Hypothalamus (tissue), 51 donors: ENCODE data around the gene ATP2A3.
"Not testable (repeated sequence)": the region's sequence is repeated elsewhere in the genome, so short reads cannot be mapped to it uniquely, and the experiment has no call there.

Experiments
- DNase-seq, 51 donors: peaks; one replicate each; lab custom pipeline; 2025; lab: John Stamatoyannopoulos, UW

ATP2A3 gene

DNA sequence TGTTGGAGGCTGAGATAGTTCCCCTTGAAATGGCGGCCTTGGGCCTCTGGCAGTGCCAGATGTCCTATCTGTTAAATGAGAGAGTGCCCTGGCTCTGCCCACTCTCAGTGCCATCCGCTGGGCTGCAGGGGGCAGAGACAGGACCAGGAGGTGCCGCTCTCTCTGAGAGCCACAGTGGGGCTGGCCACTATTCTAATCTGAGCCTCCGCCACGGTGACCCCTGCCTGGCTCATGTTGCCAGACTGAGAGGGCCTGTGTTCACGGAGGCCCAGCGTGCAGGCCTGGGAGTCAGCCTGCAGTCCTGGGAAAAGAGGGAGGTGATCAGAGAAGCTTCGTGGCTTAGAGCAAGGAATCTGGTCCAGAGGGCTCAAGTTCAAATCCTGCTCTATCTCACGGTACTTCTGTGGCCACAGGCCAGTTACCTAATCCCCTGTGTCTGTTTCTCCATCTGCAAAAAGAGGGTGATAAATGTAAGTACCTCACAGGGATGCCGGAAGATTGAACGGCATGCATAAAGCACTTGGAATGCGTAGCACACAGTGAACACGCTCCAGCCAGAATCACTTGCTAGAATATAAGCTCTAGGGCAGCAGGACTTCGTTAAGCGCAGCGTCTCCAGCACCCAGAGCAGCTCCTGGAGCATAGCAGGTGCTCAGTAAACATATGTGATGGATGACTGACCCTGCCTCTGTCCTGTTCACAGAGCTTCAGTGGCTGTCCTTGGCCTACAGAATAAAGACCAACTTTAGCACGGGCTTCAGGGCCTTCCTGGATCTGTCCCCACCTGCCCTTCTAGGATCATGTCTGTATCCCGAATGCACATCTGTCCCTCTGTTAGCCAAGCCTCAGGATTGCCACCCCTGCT is 6.3 kb downstream of the ATP2A3 start:
- no peak for DNase-seq

- DNase-seq, result no peak
These were observed 7.3 kb downstream of the ATP2A3 start for GRCh38 chr17:3956983-3957382.

DNA sequence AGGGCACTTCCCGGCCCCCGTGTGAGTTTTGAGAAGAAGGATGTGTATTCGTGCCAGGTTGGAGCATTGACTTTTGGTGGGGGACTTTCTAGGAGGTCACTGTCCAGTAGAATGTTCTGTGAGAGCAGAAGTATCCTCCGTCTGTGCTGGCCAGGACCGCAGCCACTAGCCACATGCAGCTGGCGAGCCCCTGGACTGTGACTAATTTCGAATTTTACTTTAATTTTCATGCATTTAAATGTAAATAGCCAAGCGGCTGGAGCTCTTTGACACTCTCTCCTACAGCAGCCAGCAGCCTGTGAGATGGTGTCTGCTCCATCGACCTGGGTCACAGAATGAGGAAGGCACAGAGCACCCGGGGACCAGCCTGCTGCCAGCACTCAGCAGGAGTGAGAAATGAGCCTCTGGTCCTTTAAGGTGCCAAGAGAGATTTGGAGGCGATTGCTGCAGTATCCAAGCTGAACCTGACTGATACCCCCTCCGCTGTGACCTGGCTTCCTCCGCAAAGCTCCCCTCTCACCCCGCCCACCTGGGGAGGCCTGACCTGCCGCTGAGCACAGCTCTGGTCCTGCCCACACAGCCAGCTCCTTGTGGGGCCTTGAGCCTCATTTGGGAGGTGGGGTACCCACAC is 7.8 kb downstream of the ATP2A3 start:
- no peak for DNase-seq

GRCh38 chr17:3955673-3955988 is 8.6 kb downstream of the ATP2A3 start:
- no peak for DNase-seq

DNA sequence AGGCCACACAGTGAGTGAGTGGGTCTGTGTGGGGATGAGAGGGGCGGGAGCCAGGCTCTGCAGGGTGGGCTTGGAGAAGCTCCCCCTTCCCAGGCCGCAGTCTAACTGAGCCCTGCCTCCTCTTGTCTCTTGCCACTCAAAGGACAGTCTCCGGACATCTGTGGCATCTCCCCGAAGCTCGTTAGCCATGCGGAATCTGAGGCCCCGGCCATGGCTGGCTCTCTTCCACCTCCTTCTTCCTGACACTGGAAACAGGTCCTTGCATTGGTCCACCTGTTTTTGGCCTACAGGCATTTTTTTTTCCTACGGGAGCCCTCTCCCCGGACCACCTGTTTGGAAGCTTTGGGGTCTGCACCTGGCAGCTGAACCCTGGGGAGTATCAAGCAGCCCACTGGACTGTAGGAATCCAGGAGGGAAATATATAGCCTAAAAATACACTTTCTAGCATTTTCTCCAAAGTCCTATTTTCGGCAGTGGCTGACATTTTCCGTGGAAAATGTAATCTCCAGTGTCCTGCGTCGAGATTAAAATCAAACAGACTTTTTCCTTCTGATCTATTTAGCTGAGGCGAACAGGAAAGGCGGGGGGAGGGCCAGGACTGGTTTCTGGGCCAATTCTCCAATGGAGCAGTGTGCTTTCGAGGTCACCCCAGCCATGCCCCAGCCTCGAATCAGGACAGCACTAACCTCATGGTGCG is 9.1 kb downstream of the ATP2A3 start:
- DNase-seq, result no peak

GRCh38 chr17:3954086-3954485 is 10.2 kb downstream of the ATP2A3 start:
- no peak for DNase-seq

DNA sequence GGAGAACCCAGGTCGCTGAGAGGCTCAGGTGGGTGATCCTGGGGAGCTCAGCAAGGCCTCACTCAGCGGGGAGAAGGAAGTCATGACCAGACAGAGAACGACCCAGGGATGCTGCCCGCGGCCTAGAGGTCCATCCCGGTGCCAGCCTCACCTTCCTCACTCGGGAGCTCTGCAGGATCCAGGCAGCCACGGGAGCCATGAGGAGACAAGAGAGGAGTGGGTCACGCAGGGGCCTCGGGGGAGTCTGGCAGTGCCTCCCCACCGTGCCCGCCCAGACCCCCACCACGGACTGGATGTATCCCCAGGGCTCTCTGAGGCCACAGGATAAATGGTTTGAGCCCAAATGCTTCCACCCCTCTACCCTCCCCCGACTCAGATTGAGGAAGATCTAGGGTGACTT is 10.7 kb downstream of the ATP2A3 start:
- no peak for DNase-seq

GRCh38 chr17:3952186-3952585 is 12.1 kb downstream of the ATP2A3 start:
- no peak for DNase-seq

- DNase-seq, result no peak
These were observed 12.8 kb downstream of the ATP2A3 start for GRCh38 chr17:3951420-3951819.

- no peak for DNase-seq
These were observed 13.2 kb downstream of the ATP2A3 start for GRCh38 chr17:3951003-3951402.

DNA sequence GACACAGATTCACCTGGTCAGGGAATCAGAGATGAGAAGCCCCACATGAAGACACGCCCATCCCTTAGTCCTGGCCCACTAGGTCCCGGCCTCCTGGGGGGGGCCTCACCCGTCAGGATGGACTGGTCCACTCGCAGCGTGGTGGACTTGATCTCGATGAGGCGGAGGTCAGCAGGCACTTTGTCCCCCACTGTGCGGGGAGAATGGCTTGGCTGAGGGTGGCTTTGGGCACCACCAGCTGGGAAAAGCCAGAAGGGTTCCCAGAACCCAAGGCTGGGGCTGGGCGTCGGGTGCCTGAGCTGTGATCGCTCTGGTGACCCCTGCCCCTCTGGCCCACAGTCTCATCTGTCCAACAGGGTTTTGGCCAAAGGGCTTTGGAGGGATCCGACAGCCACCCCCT is 13.7 kb downstream of the ATP2A3 start:
- DNase-seq, result no peak

- no peak for DNase-seq
These were observed 14.8 kb downstream of the ATP2A3 start for GRCh38 chr17:3949418-3949817.

DNA sequence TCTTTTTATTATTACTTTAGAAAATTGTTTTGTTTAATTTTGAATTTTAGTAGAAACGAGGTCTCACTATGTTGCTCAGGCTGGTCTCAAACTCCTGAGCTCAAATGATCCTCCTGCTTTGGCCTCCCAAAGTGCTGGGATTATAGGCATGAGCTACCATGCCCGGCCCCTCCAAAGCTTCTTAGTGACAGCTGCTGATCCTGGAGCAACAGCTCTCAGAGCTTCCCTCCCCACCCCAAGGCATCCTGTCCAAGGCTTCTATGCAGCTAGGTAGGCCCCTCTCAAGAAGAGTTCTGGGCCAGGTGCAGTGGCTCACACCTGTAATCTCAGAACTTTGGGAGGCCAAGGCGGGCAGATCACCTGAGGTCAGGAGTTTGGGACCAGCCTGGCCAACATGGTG is 15.7 kb downstream of the ATP2A3 start:
- not testable (repeated sequence) for DNase-seq

DNA sequence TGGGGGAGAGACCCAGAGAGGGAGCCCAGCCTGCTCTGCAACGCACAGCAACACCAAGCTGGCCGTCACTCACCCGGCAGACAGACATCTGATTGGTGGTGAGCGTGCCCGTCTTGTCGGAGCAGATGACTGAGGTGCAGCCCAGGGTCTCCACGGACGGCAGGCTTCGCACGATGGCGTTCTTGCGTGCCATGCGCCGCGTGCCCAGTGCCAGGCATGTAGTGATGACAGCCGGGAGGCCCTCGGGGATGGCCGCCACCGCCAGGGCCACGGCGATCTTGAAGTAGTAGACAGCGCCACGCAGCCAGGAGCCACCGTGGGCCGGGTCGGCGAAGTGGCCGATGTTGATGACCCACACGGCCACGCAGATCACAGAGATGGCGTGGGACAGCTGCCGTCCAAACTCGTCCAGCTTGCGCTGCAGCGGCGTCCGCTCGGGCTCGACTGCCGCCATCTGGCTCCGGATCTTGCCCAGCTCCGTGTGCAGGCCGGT is 16.9 kb downstream of the ATP2A3 start:
- no peak for DNase-seq

GRCh38 chr17:3946711-3947235 is 17.5 kb downstream of the ATP2A3 start:
- no peak for DNase-seq

DNA sequence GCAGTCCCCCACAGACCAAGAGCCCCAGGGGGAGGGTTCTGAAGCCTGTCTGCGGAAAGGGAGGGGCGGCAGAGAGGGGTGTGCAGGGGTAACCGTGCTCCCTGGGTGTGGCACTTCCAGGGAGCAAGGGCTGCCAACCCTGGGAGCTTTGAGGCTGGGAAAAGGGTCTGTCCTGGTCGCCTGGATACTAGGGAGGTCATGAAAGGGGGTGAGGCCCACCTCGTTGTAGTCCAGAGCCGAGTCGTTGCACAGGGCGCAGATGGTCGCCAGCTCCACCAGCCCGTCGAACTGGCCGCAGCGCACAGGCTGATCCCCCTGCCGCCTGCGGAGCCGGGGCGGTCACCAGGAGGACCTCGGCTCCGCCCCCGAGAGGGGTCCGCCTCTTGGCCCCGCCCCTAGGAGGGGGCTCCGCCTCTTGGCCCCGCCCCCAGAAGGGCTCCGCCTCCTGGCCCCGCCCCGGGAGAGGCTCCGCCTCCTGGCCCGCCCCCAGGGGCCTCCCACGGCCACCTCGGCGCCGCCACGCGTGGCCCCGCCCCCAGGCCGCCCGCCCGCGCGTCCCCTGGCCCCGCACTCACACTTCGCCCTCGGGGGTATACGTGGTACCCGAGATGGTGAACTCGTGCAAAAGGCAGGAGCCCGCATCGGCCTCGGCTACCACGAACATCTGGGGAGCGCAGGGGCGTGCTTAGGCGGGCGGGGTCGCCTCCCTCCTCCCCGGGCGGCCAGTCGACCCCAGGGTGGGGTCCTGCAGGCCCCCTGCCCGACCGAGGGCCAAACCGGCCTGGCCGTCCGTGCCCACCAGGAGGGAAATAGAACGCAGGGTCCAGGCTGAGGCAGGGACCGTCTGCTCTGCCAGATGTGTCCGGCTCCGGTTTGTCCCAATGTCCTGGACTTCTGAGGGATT is 19.5 kb downstream of the ATP2A3 start:
- DNase-seq, result peak in 23 of 51 donors; percentile 6 to 66 (median 34)

DNA sequence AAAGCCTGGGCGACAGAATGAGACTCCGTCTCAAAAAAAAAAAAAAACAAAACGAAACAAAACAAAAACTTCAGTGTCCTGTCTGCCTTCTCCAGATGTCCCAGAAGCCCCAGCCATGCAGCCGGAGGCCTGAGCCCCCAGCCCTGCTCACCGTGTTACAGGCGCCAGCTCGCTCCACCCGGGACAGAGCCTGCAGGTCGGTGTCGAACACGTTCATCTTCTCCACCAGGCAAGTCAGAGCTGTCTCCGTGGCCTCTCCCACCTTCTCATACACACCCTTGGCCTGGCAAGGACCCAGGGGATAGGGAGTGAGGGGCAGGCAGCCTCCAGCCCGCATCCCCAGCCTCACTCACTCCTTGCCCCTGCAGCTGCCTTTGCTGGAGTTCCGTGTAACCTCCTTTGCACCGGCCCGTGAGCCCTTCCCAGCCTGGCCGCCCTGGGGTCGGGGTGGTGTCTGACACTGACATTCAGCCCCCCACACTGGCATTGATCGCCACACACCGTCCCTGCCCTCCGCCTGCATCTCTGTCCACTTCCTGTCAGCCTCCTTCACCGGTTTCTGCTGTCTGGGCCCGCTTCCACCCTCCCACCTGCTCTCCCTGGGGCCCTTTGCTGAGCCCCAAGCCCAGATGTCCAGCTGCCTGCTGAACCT is 20.9 kb downstream of the ATP2A3 start:
- no peak for DNase-seq

- no peak for DNase-seq
These were observed 23.1 kb downstream of the ATP2A3 start for GRCh38 chr17:3940965-3941698.

DNA sequence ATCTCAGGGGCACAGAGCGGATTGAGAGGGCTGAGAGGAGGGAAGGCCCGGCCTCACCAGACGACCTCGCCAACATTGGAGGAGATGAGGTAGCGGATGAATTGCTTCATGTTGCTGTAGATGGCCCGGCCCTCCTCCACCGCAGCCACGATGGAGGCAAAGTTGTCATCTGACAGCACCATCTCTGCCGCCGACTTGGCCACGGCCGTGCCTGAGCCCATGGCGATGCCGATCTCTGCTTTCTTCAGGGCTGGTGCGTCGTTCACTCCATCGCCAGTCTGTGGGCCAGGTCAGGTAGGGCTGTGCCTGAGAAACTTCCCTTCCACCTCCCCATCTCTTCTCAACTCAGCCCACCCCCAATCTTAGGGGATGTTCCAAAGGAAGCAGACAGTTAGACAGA is 26.9 kb downstream of the ATP2A3 start:
- DNase-seq, result no peak
